ENCODE data around the gene SH3GL2.

GRCh38 chr9:17613758-17614157 lies 34.9 kb downstream of the SH3GL2 start:
- TF ChIP-seq CTCF (conservative IDR thresholded peaks at IDR 0.05 in 1 of 2, IDR thresholded peaks at IDR 0.05 in 1 of 2; ENCODE audit: extremely low read depth in 1 of 2, insufficient read depth in 1 of 2, low read depth in 1 of 2, low read length in 2 of 2) (no peak), EZH2 (IDR thresholded peaks at IDR 0.05; ENCODE audit: borderline replicate concordance, low read length) (no peak)
